ENCODE data around the gene DPP4. TPM values are rescaled to one million over a fixed set of nuclear protein-coding genes. Genes with fewer than 3 reads are reported as not detected.

DPP4 gene
- polyA plus RNA-seq, 1 donor (not counting 4 experiments of a cell fraction or from before 2014, with no cell fraction given): 1.1 TPM

DNA sequence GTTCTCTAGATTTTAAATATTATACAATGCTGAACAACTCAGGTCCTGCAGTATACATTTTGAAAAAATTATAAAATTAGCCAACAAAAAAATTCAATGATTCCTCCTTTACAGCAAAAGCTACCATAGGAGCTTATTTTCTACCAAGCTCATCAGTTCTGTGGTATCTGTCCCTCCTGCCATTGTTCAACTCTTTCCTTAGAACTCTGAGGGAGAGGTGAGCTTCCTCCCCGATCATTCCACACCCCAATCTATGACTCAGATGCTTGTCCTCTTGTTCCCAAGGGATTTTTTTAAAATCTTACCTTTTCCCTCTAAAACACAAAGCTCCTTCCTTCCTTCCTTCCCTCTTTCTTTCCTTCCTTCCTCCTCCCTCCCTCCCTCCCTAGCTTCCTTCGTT lies 13.5 kb downstream of the DPP4 start:
- H3K9ac ChIP-seq (ENCODE audit: control insufficient read depth, extremely low read depth, insufficient read depth, low read length): no peak overlapping the region
- no peak overlapping the region for H3K4me3 ChIP-seq (ENCODE audit: control insufficient read depth in 2 of 3, extremely low read depth in 1 of 3, insufficient read depth in 2 of 3, low read depth in 1 of 3, low read length in 3 of 3)
- H3K9me3 ChIP-seq (ENCODE audit: control insufficient read depth, low read depth, low read length): peaks cover 5% of the 10 kb centered on the region
- dilution Hi-C loops (cut with MboI; ENCODE audit: extremely low pct_ligation_motif_present, low sequenced_read_pairs): no loop called here
- no peak for TF ChIP-seq EZH2 (IDR thresholded peaks at IDR 0.05; ENCODE audit: low read length)
- TF ChIP-seq, protein P1, sequence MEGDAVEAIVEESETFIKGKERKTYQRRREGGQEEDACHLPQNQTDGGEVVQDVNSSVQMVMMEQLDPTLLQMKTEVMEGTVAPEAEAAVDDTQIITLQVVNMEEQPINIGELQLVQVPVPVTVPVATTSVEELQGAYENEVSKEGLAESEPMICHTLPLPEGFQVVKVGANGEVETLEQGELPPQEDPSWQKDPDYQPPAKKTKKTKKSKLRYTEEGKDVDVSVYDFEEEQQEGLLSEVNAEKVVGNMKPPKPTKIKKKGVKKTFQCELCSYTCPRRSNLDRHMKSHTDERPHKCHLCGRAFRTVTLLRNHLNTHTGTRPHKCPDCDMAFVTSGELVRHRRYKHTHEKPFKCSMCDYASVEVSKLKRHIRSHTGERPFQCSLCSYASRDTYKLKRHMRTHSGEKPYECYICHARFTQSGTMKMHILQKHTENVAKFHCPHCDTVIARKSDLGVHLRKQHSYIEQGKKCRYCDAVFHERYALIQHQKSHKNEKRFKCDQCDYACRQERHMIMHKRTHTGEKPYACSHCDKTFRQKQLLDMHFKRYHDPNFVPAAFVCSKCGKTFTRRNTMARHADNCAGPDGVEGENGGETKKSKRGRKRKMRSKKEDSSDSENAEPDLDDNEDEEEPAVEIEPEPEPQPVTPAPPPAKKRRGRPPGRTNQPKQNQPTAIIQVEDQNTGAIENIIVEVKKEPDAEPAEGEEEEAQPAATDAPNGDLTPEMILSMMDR (optimal IDR thresholded peaks at IDR 0.05 in 1 of 3, IDR thresholded peaks at IDR 0.05 in 1 of 3, conservative IDR thresholded peaks at IDR 0.05 in 1 of 3; ENCODE audit: extremely low read depth in 1 of 3, insufficient read depth in 2 of 3, low read length in 3 of 3): no peak
- no peaks in the 10 kb centered on the region for H3K79me2 ChIP-seq (ENCODE audit: control insufficient read depth, insufficient read depth, low read length)
- no peaks in the 10 kb centered on the region for H4K20me1 ChIP-seq (ENCODE audit: control insufficient read depth, extremely low read depth, insufficient read depth, low read length)
- FAIRE-seq (no peak), DNase-seq (ENCODE audit: low read depth, low spot score) (no peak)
- H3K4me1 ChIP-seq (ENCODE audit: control insufficient read depth, extremely low read depth, insufficient read depth, low read length): peaks cover 11% of the 10 kb centered on the region
- no peak overlapping the region for H3K27ac ChIP-seq (ENCODE audit: control insufficient read depth, insufficient read depth, low read length)
- H2AFZ ChIP-seq (ENCODE audit: control insufficient read depth, low read length): no peak overlapping the region
- H3K27me3 ChIP-seq (ENCODE audit: control insufficient read depth, extremely low read depth, insufficient read depth, low read length): no peaks in the 10 kb centered on the region
- no peaks in the 10 kb centered on the region for H3K36me3 ChIP-seq (ENCODE audit: control insufficient read depth in 2 of 2, extremely low read depth in 1 of 2, insufficient read depth in 2 of 2, low read length in 2 of 2)
- no peaks in the 10 kb centered on the region for H3K9me1 ChIP-seq (ENCODE audit: control insufficient read depth, extremely low read depth, insufficient read depth, low read length)
- H3K4me2 ChIP-seq (ENCODE audit: control insufficient read depth, extremely low read depth, insufficient read depth, low read depth, low read length): no peak overlapping the region

DNA sequence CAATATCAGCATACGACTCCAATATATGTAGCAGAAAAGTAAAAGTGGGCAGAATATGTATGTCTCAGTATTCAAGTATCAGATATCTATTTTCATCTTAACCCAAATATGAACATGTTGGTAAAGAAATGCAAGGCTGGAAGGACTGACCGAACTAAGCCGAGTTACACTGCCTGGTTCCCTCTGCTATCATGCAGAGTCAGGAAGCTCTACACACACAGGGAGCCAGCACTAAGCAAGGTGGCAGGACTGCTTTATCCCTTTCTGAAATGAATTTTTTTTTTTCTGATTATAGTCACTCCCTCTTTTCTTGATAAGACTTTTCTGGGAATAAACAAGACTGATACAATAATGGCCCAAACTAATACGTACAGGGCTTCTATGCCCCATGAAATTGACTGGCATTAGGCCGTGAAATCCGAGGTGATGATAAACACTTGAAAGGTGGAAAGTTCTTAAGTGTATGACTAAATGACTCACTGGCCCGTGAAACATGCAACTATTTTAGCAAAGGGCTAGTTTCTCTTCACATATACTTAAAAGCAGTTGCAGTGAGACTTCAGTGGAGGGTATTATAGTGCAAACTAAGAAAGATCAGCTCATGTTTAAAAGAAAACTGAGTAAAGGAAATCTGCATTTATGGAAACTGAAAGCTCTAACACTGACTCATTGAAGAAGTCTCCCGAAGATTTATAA lies 14.9 kb downstream of the DPP4 start:
- FAIRE-seq (no peak), DNase-seq (ENCODE audit: low read depth, low spot score) (no peak)
- H3K9me3 ChIP-seq (ENCODE audit: control insufficient read depth, low read depth, low read length): peaks cover 5% of the 10 kb centered on the region
- H3K27ac ChIP-seq (ENCODE audit: control insufficient read depth, insufficient read depth, low read length): no peak overlapping the region
- H3K79me2 ChIP-seq (ENCODE audit: control insufficient read depth, insufficient read depth, low read length): no peaks in the 10 kb centered on the region
- no peak overlapping the region for H3K9ac ChIP-seq (ENCODE audit: control insufficient read depth, extremely low read depth, insufficient read depth, low read length)
- TF ChIP-seq, protein P1 (optimal IDR thresholded peaks at IDR 0.05 in 1 of 3, IDR thresholded peaks at IDR 0.05 in 1 of 3, conservative IDR thresholded peaks at IDR 0.05 in 1 of 3; ENCODE audit: extremely low read depth in 1 of 3, insufficient read depth in 2 of 3, low read length in 3 of 3): no peak
- no peak for TF ChIP-seq EZH2 (IDR thresholded peaks at IDR 0.05; ENCODE audit: low read length)
- no peaks in the 10 kb centered on the region for H3K27me3 ChIP-seq (ENCODE audit: control insufficient read depth, extremely low read depth, insufficient read depth, low read length)
- H3K9me1 ChIP-seq (ENCODE audit: control insufficient read depth, extremely low read depth, insufficient read depth, low read length): no peaks in the 10 kb centered on the region
- H2AFZ ChIP-seq (ENCODE audit: control insufficient read depth, low read length): no peak overlapping the region
- no peak overlapping the region for H3K4me2 ChIP-seq (ENCODE audit: control insufficient read depth, extremely low read depth, insufficient read depth, low read depth, low read length)
- H3K4me1 ChIP-seq (ENCODE audit: control insufficient read depth, extremely low read depth, insufficient read depth, low read length): peaks cover 11% of the 10 kb centered on the region
- no peak overlapping the region for H3K4me3 ChIP-seq (ENCODE audit: control insufficient read depth in 2 of 3, extremely low read depth in 1 of 3, insufficient read depth in 2 of 3, low read depth in 1 of 3, low read length in 3 of 3)
- no peaks in the 10 kb centered on the region for H4K20me1 ChIP-seq (ENCODE audit: control insufficient read depth, extremely low read depth, insufficient read depth, low read length)
- dilution Hi-C loops (cut with MboI; ENCODE audit: extremely low pct_ligation_motif_present, low sequenced_read_pairs): no loop called here
- no peaks in the 10 kb centered on the region for H3K36me3 ChIP-seq (ENCODE audit: control insufficient read depth in 2 of 2, extremely low read depth in 1 of 2, insufficient read depth in 2 of 2, low read length in 2 of 2)

Data from keratinocyte (primary cell).